VCaP (cell line): Measurements from ENCODE around the gene PITX3.

ENCODE experiments used
- H3K27ac ChIP-seq: fragments of 450-650 bp; 2 replicates; pipeline ENCODE4 v1.5.1; 2017
- CTCF ChIP-seq: fragments of 450-650 bp; conservative IDR thresholded peaks from 2 replicates; pipeline ENCODE4 v1.5.1; 2017; ENCODE audit warnings: mild to moderate bottlenecking, moderate library complexity

PITX3 gene

GRCh38 chr10:102235598-102235920, 5.8 kb downstream of the PITX3 start:
- no peak overlapping the region for H3K27ac ChIP-seq
- TF ChIP-seq CTCF, result no peak

- no peak overlapping the region for H3K27ac ChIP-seq
- TF ChIP-seq CTCF, result no peak
Measured at GRCh38 chr10:102234888-102235597, 6.3 kb downstream of the PITX3 start.

- no peak for TF ChIP-seq CTCF
- no peak overlapping the region for H3K27ac ChIP-seq
Measured at GRCh38 chr10:102233997-102234396, 7.3 kb downstream of the PITX3 start.

- H3K27ac ChIP-seq, result peak overlapping the region; percentile 23; the same call in 1 of the 2 replicates
- peak; percentile 84 for TF ChIP-seq CTCF
Measured at GRCh38 chr10:102231357-102232318, 9.7 kb downstream of the PITX3 start.

GRCh38 chr10:102230861-102231356, 10.4 kb downstream of the PITX3 start:
- H3K27ac ChIP-seq, result peak overlapping the region; percentile 23; the same call in 1 of the 2 replicates
- no peak; the same call in 1 of the 2 replicates for TF ChIP-seq CTCF

- TF ChIP-seq CTCF, result no peak
Measured at GRCh38 chr10:102230264-102230860, 10.9 kb downstream of the PITX3 start.

GRCh38 chr10:102229810-102230263, 11.5 kb downstream of the PITX3 start:
- peak overlapping the region; percentile 23; the same call in 1 of the 2 replicates for H3K27ac ChIP-seq
- peak; percentile 95 for TF ChIP-seq CTCF

More at GRCh38 chr10:102230264-102230860, 10.9 kb downstream of the PITX3 start:
- H3K27ac ChIP-seq, result peak overlapping the region; percentile 23; the same call in 1 of the 2 replicates
